ENCODE measurements around the gene PRPSAP2. TPM values are rescaled to one million over a fixed set of nuclear protein-coding genes. Genes with fewer than 3 reads are reported as not detected.

PRPSAP2 gene
- total RNA-seq, 2 experiments from 2014 or later: 63.0 to 63.7 TPM

- no peak for ATAC-seq
- Mint-ChIP-seq H3K4me3 (no peak overlapping the region), H3K36me3 (ENCODE audit: low read depth) (peaks cover 1% of the 10 kb centered on the region), H3K27me3 (no peaks in the 10 kb centered on the region), H3K27ac (no peak overlapping the region), H3K9me3 (no peaks in the 10 kb centered on the region), H3K4me1 (ENCODE audit: low read depth) (peaks cover 38% of the 10 kb centered on the region)
- no peak for DNase-seq
- no peak for TF ChIP-seq CTCF (IDR thresholded peaks at IDR 0.05)
- intact Hi-C loops (cut with micrococcal nuclease): no loop called here
- POLR2A ChIA-PET: no interaction called here
- CTCF ChIA-PET: interaction anchor here (0.9 to 1.1 kb wide), 2 partner anchors 14 to 332 kb away, joined by 3 to 4 read pairs; no protein-coding TSS in a partner anchor
Observed at GRCh38 chr17:18957831-18958230, 99.9 kb downstream of the PRPSAP2 start.

GRCh38 chr17:18958611-18959010 is 100.7 kb downstream of the PRPSAP2 start:
- H3K27ac Mint-ChIP-seq: no peak overlapping the region
- intact Hi-C loops (cut with micrococcal nuclease): no loop called here
- H3K9me3 Mint-ChIP-seq: no peaks in the 10 kb centered on the region
- H3K4me1 Mint-ChIP-seq (ENCODE audit: low read depth): peaks cover 41% of the 10 kb centered on the region
- TF ChIP-seq CTCF (IDR thresholded peaks at IDR 0.05): no peak
- no peak for ATAC-seq
- no peak overlapping the region for H3K4me3 Mint-ChIP-seq
- no peaks in the 10 kb centered on the region for H3K27me3 Mint-ChIP-seq
- POLR2A ChIA-PET: interaction anchor here (0.9 kb wide), 1 partner anchor 10 kb away, joined by 3 read pairs; no protein-coding TSS in a partner anchor
- CTCF ChIA-PET: interaction anchor here (1.1 kb wide), 1 partner anchor 15 kb away, joined by 3 read pairs; no protein-coding TSS in a partner anchor
- peaks cover 1% of the 10 kb centered on the region for H3K36me3 Mint-ChIP-seq (ENCODE audit: low read depth)
- no peak for DNase-seq

GRCh38 chr17:18959071-18959844 is 101.3 kb downstream of the PRPSAP2 start:
- POLR2A ChIA-PET: interaction anchor here (0.9 kb wide), 1 partner anchor 10 kb away, joined by 3 read pairs; no protein-coding TSS in a partner anchor
- peaks cover 37% of the 10 kb centered on the region for H3K4me1 Mint-ChIP-seq (ENCODE audit: low read depth)

GRCh38 chr17:18959845-18960240 is 101.9 kb downstream of the PRPSAP2 start:
- Mint-ChIP-seq H3K9me3 (no peaks in the 10 kb centered on the region), H3K4me3 (no peak overlapping the region), H3K27ac (no peak overlapping the region), H3K27me3 (no peaks in the 10 kb centered on the region), H3K36me3 (ENCODE audit: low read depth) (peaks cover 1% of the 10 kb centered on the region), H3K4me1 (ENCODE audit: low read depth) (peaks cover 34% of the 10 kb centered on the region)
- ChIA-PET POLR2A (interaction anchor here (2.0 kb wide), 1 partner anchor 63 kb away, joined by 6 read pairs; no protein-coding TSS in a partner anchor), CTCF (interaction anchor here (1.5 to 2.5 kb wide), 8 partner anchors 8 to 100 kb away, joined by 4 to 15 read pairs (median 10); partner anchors contain the start of gene SLC5A10)
- ATAC-seq (no peak), DNase-seq (no peak)
- intact Hi-C loops (cut with micrococcal nuclease): no loop called here
- TF ChIP-seq CTCF (IDR thresholded peaks at IDR 0.05): no peak

More at GRCh38 chr17:18959071-18959844, 101.3 kb downstream of the PRPSAP2 start:
- DNase-seq: no peak
- Mint-ChIP-seq H3K27ac (no peak overlapping the region), H3K27me3 (no peaks in the 10 kb centered on the region), H3K36me3 (ENCODE audit: low read depth) (peaks cover 1% of the 10 kb centered on the region), H3K4me3 (no peak overlapping the region), H3K9me3 (no peaks in the 10 kb centered on the region)
- no peak for TF ChIP-seq CTCF (IDR thresholded peaks at IDR 0.05)
- ATAC-seq: no peak
- intact Hi-C loops (cut with micrococcal nuclease): no loop called here
- CTCF ChIA-PET: interaction anchor here (1.1 to 2.5 kb wide), 4 partner anchors 15 to 99 kb away, joined by 3 to 15 read pairs (median 11); no protein-coding TSS in a partner anchor

GRCh38 chr17:18960241-18960665 is 102.3 kb downstream of the PRPSAP2 start:
- no peak for TF ChIP-seq CTCF (IDR thresholded peaks at IDR 0.05)
- DNase-seq (no peak), ATAC-seq (no peak)
- no peak overlapping the region for H3K27ac Mint-ChIP-seq
- no peaks in the 10 kb centered on the region for H3K27me3 Mint-ChIP-seq
- H3K4me3 Mint-ChIP-seq: no peak overlapping the region
- peaks cover 1% of the 10 kb centered on the region for H3K36me3 Mint-ChIP-seq (ENCODE audit: low read depth)
- H3K4me1 Mint-ChIP-seq (ENCODE audit: low read depth): peaks cover 31% of the 10 kb centered on the region
- intact Hi-C loops (cut with micrococcal nuclease): no loop called here
- no peaks in the 10 kb centered on the region for H3K9me3 Mint-ChIP-seq
- CTCF ChIA-PET: interaction anchor here (1.1 to 2.5 kb wide), 18 partner anchors 8 to 107 kb away, joined by 4 to 16 read pairs (median 8); partner anchors contain the start of gene SLC5A10
- POLR2A ChIA-PET: interaction anchor here (1.0 to 2.0 kb wide), 5 partner anchors 18 to 64 kb away, joined by 3 to 14 read pairs (median 3); partner anchors contain the start of gene FAM83G

Data from activated CD8-positive, alpha-beta T cell treated with anti-CD3 and anti-CD28 coated beads for 36 hours (primary cell).